ENCODE results near the gene ARHGEF1.

Gene ARHGEF1

DNA sequence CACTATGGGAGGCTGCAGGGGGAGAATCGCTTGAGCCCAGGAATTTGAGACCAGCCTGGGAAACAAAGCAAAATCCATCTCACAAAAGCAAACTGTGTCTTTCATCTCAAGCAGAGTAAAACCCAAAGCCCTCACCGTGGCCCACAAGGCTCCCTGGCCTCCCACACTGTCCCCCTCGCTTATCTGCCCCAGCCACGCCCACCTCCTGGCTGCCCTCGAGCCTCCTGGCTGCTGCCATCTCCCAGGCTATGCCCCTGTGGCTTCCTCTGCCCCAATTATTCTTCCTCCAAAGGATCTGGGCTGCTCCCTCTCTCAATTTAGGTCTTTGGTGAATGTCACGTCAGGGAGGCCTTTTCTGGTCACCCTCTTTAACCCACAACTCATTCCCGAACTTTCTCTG, 72.5 kb downstream of the ARHGEF1 start:
- DNase-seq (ENCODE audit: low read depth in 2 of 2), result no peak

DNA sequence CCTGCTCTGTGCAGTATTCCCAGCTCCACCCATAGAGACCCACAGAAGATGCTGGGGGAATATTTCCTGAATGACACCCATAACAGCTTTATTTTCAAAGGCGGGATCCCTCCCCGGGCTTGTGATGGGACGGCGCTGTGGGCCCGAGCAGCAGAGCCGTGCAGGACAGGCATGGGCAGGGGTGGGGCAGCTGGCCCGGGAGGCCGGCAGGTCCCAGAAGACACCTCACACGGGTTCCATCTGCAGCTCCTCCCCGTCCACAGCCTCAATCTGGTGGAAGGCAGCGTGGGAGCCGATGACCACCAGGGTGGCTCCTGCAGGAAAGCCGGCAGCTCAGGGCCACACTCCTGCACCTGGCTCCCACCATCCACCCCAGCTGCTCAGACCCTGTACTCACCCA, 73.6 kb downstream of the ARHGEF1 start:
- DNase-seq (ENCODE audit: low read depth in 2 of 2), result no peak
